GM21825 (cell line): ENCODE data around the gene CLRN2.

Experiments
- ATAC-seq: cut with Tn5 transposase; IDR thresholded peaks from one replicate; pipeline ENCODE4 v1.9.1; 2021; ENCODE audit warnings: mild to moderate bottlenecking, moderate library complexity; ENCODE audit not compliant: unreplicated experiment

Gene CLRN2

GRCh38 chr4:17514865-17515264 lies at the start of gene CLRN2:
CLRN2 (plus strand) TSS chr4:17515165; CDS start chr4:17515267, 102 bp downstream.
- ATAC-seq, result no peak

DNA sequence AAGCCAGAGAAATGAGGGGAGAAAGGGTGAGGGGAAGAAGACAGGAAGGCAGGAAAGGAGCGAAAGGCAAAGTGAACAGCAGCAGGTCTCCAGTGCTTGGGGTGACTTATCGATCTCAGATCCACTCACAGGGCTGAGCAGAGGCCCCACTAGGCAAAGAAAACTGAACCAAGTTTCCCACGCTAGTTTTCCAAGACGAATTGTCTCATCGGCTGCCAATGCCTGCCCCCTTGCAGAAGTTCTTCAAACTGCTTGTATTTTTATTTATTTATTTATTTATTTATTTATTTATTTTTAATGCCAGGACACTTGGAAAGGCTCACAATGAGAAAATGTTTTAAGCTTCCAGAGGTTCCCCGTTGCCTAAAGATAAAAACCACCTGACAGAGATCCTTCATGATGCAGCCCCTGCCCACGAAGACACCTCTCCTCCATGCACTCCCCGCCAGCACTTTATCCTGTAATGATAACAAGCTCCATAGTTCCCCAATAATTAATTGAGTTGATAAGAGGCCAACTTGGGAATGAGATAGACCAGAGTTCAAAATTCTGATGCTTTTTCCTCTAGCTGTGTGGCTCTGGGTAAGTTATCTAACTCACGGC lies 46.2 kb upstream of the CLRN2 start:
- ATAC-seq, result no peak

DNA sequence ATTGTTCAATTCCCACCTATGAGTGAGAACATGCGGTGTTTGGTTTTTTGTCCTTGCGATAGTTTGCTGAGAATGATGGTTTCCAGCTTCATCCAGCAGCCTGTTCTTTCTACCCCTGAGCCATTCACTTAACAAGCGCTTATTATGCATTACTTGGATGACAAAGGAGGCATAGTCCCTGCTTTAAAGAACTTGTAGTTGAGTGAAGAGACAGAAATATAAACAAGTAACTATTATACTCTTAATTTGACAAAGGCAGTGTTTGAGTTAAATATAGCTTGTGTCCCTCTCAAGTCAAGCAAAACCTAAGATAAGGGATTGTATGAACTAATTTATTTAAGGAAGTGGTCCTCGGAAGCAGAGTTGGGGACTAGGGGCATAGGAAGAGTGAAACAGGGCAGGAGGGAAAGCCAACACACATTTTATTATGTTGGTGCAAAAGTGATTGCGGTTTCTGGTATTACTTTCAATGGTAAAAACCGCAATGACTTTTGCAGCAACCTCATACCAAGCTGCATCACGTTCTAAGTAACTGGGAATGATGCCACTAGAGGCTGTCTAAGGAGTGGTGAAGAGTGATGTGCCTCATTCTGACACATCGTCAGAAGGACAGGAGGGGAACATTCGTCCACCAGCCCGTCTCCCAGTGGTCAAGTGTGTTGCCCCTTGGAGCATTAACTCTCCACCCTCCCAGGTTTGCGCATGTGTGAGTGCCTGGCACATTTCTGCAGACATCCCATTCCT lies 44.9 kb upstream of the CLRN2 start:
- no peak for ATAC-seq

DNA sequence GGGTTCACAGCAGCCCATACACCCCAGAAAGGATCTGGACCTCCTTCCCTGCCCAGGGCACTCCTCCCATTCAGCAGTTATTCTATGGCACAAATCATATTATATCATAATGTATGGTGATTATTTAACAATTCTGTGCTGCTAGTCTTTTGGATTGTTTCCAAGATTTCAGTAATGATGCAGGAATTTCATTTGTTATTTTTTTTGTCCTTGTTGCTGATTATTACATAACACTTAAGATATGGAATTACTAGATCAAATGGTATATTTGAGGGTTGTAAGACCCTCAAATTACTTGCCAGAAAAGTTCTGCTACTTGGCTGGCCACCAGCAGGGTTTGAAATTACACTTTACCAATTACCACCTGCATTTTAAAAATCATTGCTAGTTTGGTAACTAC lies 39.5 kb upstream of the CLRN2 start:
- no peak for ATAC-seq

DNA sequence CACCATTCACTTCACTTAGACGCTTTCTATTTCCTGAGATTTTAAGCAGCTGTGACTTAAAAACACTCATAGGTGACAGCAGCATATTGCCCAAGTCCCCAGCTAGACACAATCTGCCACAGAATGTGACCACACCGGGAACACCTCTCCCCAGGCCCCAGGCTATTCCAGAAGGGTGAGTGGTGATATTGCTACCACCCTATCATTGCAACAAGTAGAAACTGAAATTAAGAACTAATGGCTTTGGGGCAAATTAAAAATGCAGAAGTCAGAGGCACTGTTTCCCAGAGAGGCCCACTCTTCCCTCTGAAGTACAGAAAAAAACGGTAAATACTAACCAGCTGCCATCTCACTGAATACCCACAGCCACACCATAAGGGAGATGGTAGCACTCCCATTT lies 38.1 kb upstream of the CLRN2 start:
- no peak for ATAC-seq

GRCh38 chr4:17477774-17478472 lies 37.0 kb upstream of the CLRN2 start:
- ATAC-seq, result no peak

DNA sequence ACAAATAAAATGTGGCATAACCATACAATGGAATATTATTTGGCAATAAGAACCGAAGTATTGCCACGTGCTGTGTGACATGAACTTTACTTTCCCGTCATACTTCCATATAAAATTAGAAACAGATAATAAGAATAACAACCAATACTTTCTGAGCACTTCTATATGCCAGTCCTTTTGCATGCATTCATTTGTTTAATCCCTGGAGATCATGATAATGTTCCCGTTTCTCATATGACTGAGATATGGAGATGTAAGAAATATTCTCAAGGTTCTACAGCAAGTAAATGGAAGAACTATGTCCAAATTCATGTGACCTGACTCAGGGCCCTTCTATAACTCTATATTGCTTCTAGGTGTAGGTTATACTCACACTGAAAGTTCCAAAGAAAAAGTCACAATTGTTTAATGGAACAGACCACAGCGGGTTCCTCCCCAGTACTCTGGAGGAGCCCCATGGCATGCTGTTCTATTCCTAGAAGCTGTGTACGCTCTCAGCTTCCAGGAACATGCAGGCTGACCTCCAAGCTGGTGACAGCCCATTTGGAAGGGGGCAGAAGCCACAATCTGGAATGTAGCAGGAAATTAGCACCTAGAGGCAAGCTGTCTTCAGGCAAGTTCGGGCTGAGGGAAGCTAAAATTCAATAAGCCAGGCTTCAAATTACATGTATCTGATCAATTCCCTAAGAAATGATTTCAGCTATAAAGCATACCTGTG lies 34.6 kb upstream of the CLRN2 start:
- ATAC-seq, result no peak

GRCh38 chr4:17480955-17481354 lies 34.0 kb upstream of the CLRN2 start:
- ATAC-seq, result no peak

GRCh38 chr4:17482716-17483115 lies 32.2 kb upstream of the CLRN2 start:
- no peak for ATAC-seq

GRCh38 chr4:17489123-17489522 lies 25.8 kb upstream of the CLRN2 start:
- ATAC-seq, result no peak

GRCh38 chr4:17489721-17490120 lies 25.2 kb upstream of the CLRN2 start:
- ATAC-seq, result no peak

GRCh38 chr4:17490575-17491059 lies 24.3 kb upstream of the CLRN2 start:
- ATAC-seq, result no peak

DNA sequence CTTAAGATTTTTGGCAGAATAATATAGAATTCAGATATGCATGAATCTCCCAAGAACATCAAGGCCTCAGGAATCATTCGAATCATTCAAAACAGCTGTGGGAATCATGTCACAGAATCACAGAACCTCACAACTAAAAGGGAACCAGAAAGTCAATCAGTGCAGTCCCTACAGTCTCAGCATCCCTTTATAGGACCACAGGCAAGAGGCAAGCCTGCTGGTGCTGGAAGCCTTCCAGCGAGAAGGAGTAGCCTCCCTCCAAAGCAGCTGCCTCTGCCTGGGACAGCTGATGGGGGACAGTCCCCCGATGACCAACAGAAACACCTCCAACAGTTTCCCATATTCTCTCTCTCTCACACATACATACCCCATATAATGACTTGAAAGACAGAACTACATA lies 23.8 kb upstream of the CLRN2 start:
- ATAC-seq, result no peak

DNA sequence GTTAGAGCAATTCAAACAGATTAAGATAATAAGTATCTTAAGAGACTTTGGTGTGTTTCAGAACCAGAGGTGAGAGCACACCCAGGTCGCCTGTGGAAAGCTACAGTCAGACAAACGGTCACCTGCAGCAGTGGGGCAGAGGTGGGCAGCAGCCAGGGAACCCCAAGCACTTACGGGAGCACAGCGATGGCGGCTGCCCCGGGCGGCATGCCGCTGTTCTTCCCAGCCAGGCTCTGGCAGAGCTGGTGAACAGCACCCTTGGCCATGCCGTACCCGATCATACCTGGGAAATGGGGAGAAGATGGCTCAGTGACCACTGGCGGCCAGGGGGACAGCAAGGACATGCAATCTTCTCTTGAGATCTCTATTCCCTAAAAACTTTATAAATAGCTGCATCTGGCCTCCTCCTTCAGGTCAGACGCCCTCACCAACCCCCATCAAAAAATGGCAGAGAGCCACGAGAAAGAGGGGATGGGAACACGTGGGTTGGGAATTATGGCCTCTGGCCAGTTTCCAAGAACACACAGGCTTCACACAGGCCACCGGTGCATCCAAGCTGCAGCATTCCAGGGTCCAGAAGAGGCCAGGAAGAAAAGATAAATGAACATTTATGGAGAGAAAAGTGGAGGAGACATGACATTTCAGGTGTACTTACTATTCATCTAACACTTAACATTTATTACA lies 22.8 kb upstream of the CLRN2 start:
- ATAC-seq, result no peak

- no peak for ATAC-seq
Observed at GRCh38 chr4:17492876-17493275, 22.1 kb upstream of the CLRN2 start.

GRCh38 chr4:17493619-17494018 lies 21.3 kb upstream of the CLRN2 start:
- ATAC-seq, result no peak

- ATAC-seq, result no peak
Observed at GRCh38 chr4:17494258-17495190, 20.4 kb upstream of the CLRN2 start.

GRCh38 chr4:17497890-17498523 lies 17.0 kb upstream of the CLRN2 start:
- no peak for ATAC-seq

- ATAC-seq, result no peak
Observed at GRCh38 chr4:17500574-17500973, 14.4 kb upstream of the CLRN2 start.
